IMR-90 (cell line): ENCODE data around the gene SNX15. TPM values are rescaled to one million over a fixed set of nuclear protein-coding genes. Genes with fewer than 3 reads are reported as not detected.

Experiments used
- microRNA-seq, 2 experiments: library from miRNA; stranded (forward) in 1 of 2; unstranded in 1 of 2; fragments of 10-50 nt in 1 of 2; fragments of <30 nt in 1 of 2; gene quantifications in 1 of 2; microRNA quantifications in 1 of 2; one replicate each; pipeline versions ENCODE3 to v1.1.0; 2013 to 2020; ENCODE audit not compliant: insufficient read depth in 1 of 2, insufficient read length in 1 of 2, unreplicated experiment in 1 of 2
- polyA plus RNA-seq, 3 experiments: library from polyadenylated mRNA; depleted of rRNA; stranded (reverse); fragments of >200 nt; gene quantifications; 2 replicates each; pipeline ENCODE4 v1.2.3, GENCODE V29; 2012; ENCODE audit warnings: low replicate concordance in 1 of 3
- small RNA-seq, 5 experiments: library from RNA; depleted of rRNA; stranded (forward); fragments of <200 nt; gene quantifications; one replicate each; pipeline ENCODE3, GENCODE V24; 2012
- total RNA-seq: library from RNA; depleted of rRNA; stranded (reverse); fragments of >200 nt; gene quantifications from 2 replicates; pipeline ENCODE4 v1.2.3, GENCODE V29; 2012; rRNA removed

The SNX15 gene
- total and polyA plus RNA-seq, 2 of the 4 experiments (the other 2 are of a cell fraction), result 9.0 to 16.3 TPM

Small RNA genes within 50 kb of the gene (microRNA-seq; reads per million reads assigned to microRNA genes)
- gene MIR6879 (ENCODE audit: insufficient read depth in 1 of 2, insufficient read length in 1 of 2, unreplicated experiment in 1 of 2) (0 reads per million in 2 experiments), gene SNX15 (ENCODE audit: insufficient read depth, insufficient read length) (not detected)

Small RNA genes within 50 kb of the gene (small RNA-seq; reads per million reads assigned to genes)
- 0 reads per million in 5 experiments for gene MIR6879
- gene SNX15, result 0 to 2.4 (median 0) reads per million in 5 experiments

Other genes starting within 250 kb of the SNX15 start
- gene SF1, start 248.9 kb upstream of the SNX15 start, total RNA-seq, result 56.8 and 76.1 TPM in 2 replicates
- 75.0 and 88.0 TPM in 2 replicates for gene SF1, start 248.9 kb upstream of the SNX15 start, polyA plus RNA-seq (2012; rRNA removed)
- gene MAP4K2, start 224.2 kb upstream of the SNX15 start, total RNA-seq, result 9.2 and 11.7 TPM in 2 replicates
- gene MAP4K2, start 224.2 kb upstream of the SNX15 start, polyA plus RNA-seq (2012; rRNA removed), result 16.6 and 22.2 TPM in 2 replicates
- 8.8 and 9.4 TPM in 2 replicates for gene MEN1, start 216.9 kb upstream of the SNX15 start, total RNA-seq
- gene MEN1, start 216.9 kb upstream of the SNX15 start, polyA plus RNA-seq (2012; rRNA removed), result 35.7 and 44.7 TPM in 2 replicates
- under 0.01 TPM in 2 replicates for gene CDC42BPG, start 182.8 kb upstream of the SNX15 start, total RNA-seq
- 0.10 and 0.12 TPM in 2 replicates for gene CDC42BPG, start 182.8 kb upstream of the SNX15 start, polyA plus RNA-seq (2012; rRNA removed)
- gene EHD1, start 148.8 kb upstream of the SNX15 start, total RNA-seq, result 107 and 125 TPM in 2 replicates
- gene EHD1, start 148.8 kb upstream of the SNX15 start, polyA plus RNA-seq (2012; rRNA removed), result 209 and 216 TPM in 2 replicates
- gene ATG2A, start 110.2 kb upstream of the SNX15 start, total RNA-seq, result 3.2 and 3.6 TPM in 2 replicates
- 10.5 and 12.7 TPM in 2 replicates for gene ATG2A, start 110.2 kb upstream of the SNX15 start, polyA plus RNA-seq (2012; rRNA removed)
- 6.4 and 6.5 TPM in 2 replicates for gene PPP2R5B, start 102.8 kb upstream of the SNX15 start, total RNA-seq
- 23.5 and 23.6 TPM in 2 replicates for gene PPP2R5B, start 102.8 kb upstream of the SNX15 start, polyA plus RNA-seq (2012; rRNA removed)
- gene GPHA2, start 91.5 kb upstream of the SNX15 start, total RNA-seq, result not detected in 2 replicates
- gene GPHA2, start 91.5 kb upstream of the SNX15 start, polyA plus RNA-seq (2012; rRNA removed), result not detected in 2 replicates
- gene MAJIN, start 55.3 kb upstream of the SNX15 start, total RNA-seq, result not detected in 2 replicates
- gene MAJIN, start 55.3 kb upstream of the SNX15 start, polyA plus RNA-seq (2012; rRNA removed), result not detected in 2 replicates
- 0.36 and 0.56 TPM in 2 replicates for gene BATF2, start 30.5 kb upstream of the SNX15 start, total RNA-seq
- gene BATF2, start 30.5 kb upstream of the SNX15 start, polyA plus RNA-seq (2012; rRNA removed), result 1.2 and 1.6 TPM in 2 replicates
- 46.4 and 48.9 TPM in 2 replicates for gene ARL2, start 13.3 kb upstream of the SNX15 start, total RNA-seq
- 152 and 168 TPM in 2 replicates for gene ARL2, start 13.3 kb upstream of the SNX15 start, polyA plus RNA-seq (2012; rRNA removed)
- gene SAC3D1, start 13.8 kb downstream of the SNX15 start, total RNA-seq, result 2.8 and 2.9 TPM in 2 replicates
- 13.2 and 15.4 TPM in 2 replicates for gene SAC3D1, start 13.8 kb downstream of the SNX15 start, polyA plus RNA-seq (2012; rRNA removed)
- 2.8 and 3.8 TPM in 2 replicates for gene NAALADL1, start 31.1 kb downstream of the SNX15 start, total RNA-seq
- 5.8 and 6.3 TPM in 2 replicates for gene NAALADL1, start 31.1 kb downstream of the SNX15 start, polyA plus RNA-seq (2012; rRNA removed)
- gene CDCA5, start 56.6 kb downstream of the SNX15 start, total RNA-seq, result 9.1 and 10.0 TPM in 2 replicates
- gene CDCA5, start 56.6 kb downstream of the SNX15 start, polyA plus RNA-seq (2012; rRNA removed), result 14.0 and 14.9 TPM in 2 replicates
- gene ZFPL1, start 56.8 kb downstream of the SNX15 start, total RNA-seq, result 24.0 and 27.2 TPM in 2 replicates
- gene ZFPL1, start 56.8 kb downstream of the SNX15 start, polyA plus RNA-seq (2012; rRNA removed), result 67.5 and 75.6 TPM in 2 replicates
- 82.5 and 113 TPM in 2 replicates for gene VPS51, start 68.8 kb downstream of the SNX15 start, total RNA-seq
- 56.3 and 71.2 TPM in 2 replicates for gene VPS51, start 68.8 kb downstream of the SNX15 start, polyA plus RNA-seq (2012; rRNA removed)
- gene TM7SF2, start 84.4 kb downstream of the SNX15 start, total RNA-seq, result 4.7 and 5.7 TPM in 2 replicates
- 7.6 and 11.5 TPM in 2 replicates for gene TM7SF2, start 84.4 kb downstream of the SNX15 start, polyA plus RNA-seq (2012; rRNA removed)
- 3.6 and 3.9 TPM in 2 replicates for gene ZNHIT2, start 90.3 kb downstream of the SNX15 start, total RNA-seq
- gene ZNHIT2, start 90.3 kb downstream of the SNX15 start, polyA plus RNA-seq (2012; rRNA removed), result 5.9 and 7.7 TPM in 2 replicates
- gene FAU, start 94.7 kb downstream of the SNX15 start, total RNA-seq, result 189 and 285 TPM in 2 replicates
- gene FAU, start 94.7 kb downstream of the SNX15 start, polyA plus RNA-seq (2012; rRNA removed), result 652 and 804 TPM in 2 replicates
- 54.2 and 55.2 TPM in 2 replicates for gene MRPL49, start 94.9 kb downstream of the SNX15 start, total RNA-seq
- gene MRPL49, start 94.9 kb downstream of the SNX15 start, polyA plus RNA-seq (2012; rRNA removed), result 51.5 and 56.8 TPM in 2 replicates
- 8.3 and 9.5 TPM in 2 replicates for gene SYVN1, start 107.1 kb downstream of the SNX15 start, total RNA-seq
- 45.7 and 52.9 TPM in 2 replicates for gene SYVN1, start 107.1 kb downstream of the SNX15 start, polyA plus RNA-seq (2012; rRNA removed)
- not detected in 2 replicates for gene SPDYC, start 142.8 kb downstream of the SNX15 start, total RNA-seq
- not detected in 2 replicates for gene SPDYC, start 142.8 kb downstream of the SNX15 start, polyA plus RNA-seq (2012; rRNA removed)
- gene CAPN1, start 154.5 kb downstream of the SNX15 start, total RNA-seq, result 62.8 and 110 TPM in 2 replicates
- 182 and 263 TPM in 2 replicates for gene CAPN1, start 154.5 kb downstream of the SNX15 start, polyA plus RNA-seq (2012; rRNA removed)
- gene POLA2, start 234.5 kb downstream of the SNX15 start, total RNA-seq, result 12.2 and 14.2 TPM in 2 replicates
- gene POLA2, start 234.5 kb downstream of the SNX15 start, polyA plus RNA-seq (2012; rRNA removed), result 17.3 and 19.9 TPM in 2 replicates